SK-N-SH (cell line): Measurements from ENCODE around the gene SYNE2. TPM values are rescaled to one million over a fixed set of nuclear protein-coding genes. Genes with fewer than 3 reads are reported as not detected.
"Not testable (repeated sequence)": the region's sequence is repeated elsewhere in the genome, so short reads cannot be mapped to it uniquely, and the experiment has no call there.

Source experiments
- CTCF ChIA-PET: fragments of 300-600, 350-600 bp; formaldehyde crosslinking; extraction: SDS; loops from one replicate; lab custom pipeline; 2021; lab: Yijun Ruan, JAX
- POLR2A ChIA-PET: fragments of 350-600 bp; sonication (Branson Sonifier 250); formaldehyde crosslinking; extraction: SDS; loops from one replicate; lab custom pipeline; 2020; ENCODE audit warnings: antibody characterized with exemption, inconsistent platforms; lab: Yijun Ruan, JAX
- DNase-seq: peaks from one replicate; pipeline ENCODE4 v3.0.0; 2012
- H2AFZ ChIP-seq: fragments of 200-600 bp; sonication (generic); 2 replicates; pipeline ENCODE4 v1.8.1; 2016; ENCODE audit warnings: antibody characterized with exemption, mild to moderate bottlenecking, low read depth
- H3F3A ChIP-seq: fragments of 200-600 bp; sonication (generic); replicated peaks from 2 replicates; pipeline ENCODE3; 2016; ENCODE audit warnings: antibody characterized with exemption, mild to moderate bottlenecking; ENCODE audit not compliant: insufficient read depth
- H3K27ac ChIP-seq, 2 experiments: fragments of 200-500 bp in 1 of 2; fragments of 200-600 bp in 1 of 2; sonication (Bioruptor generic) in 1 of 2; sonication (generic), shearing (Covaris generic) in 1 of 2; 2 replicates each; pipeline versions ENCODE4 v1.5.1 to v1.6.1; 2014 to 2016; ENCODE audit warnings: low read depth in 2 of 2, inconsistent platforms in 1 of 2, low read length in 1 of 2, mild to moderate bottlenecking in 1 of 2, mixed read lengths in 1 of 2
- H3K27me3 ChIP-seq: fragments of 200-600 bp; sonication (generic), shearing (Covaris generic); 2 replicates; pipeline ENCODE4 v1.6.1; 2016; ENCODE audit warnings: mixed run types; ENCODE audit not compliant: insufficient read depth
- H3K36me3 ChIP-seq, 2 experiments: fragments of 200-500 bp in 1 of 2; fragments of 200-600 bp in 1 of 2; sonication (Bioruptor generic) in 1 of 2; sonication (generic) in 1 of 2; replicated peaks in 1 of 2; 2 replicates each; pipeline versions ENCODE3 to v1.5.1; 2014 to 2016; ENCODE audit warnings: low read length in 1 of 2, mild to moderate bottlenecking in 1 of 2; ENCODE audit not compliant: insufficient read depth in 2 of 2, control insufficient read depth in 1 of 2
- H3K4me1 ChIP-seq, 2 experiments: fragments of 200-500 bp in 1 of 2; fragments of 200-600 bp in 1 of 2; sonication (Bioruptor generic) in 1 of 2; sonication (generic), shearing (Covaris generic) in 1 of 2; 2 replicates each; pipeline versions ENCODE4 v1.5.1 to v1.6.1; 2014 to 2016; ENCODE audit warnings: low read depth in 1 of 2, low read length in 1 of 2, mixed run types in 1 of 2; ENCODE audit not compliant: insufficient read depth in 2 of 2, control insufficient read depth in 1 of 2
- H3K4me2 ChIP-seq: fragments of 200-600 bp; sonication (generic), shearing (Covaris generic); 2 replicates; pipeline ENCODE4 v1.6.1; 2017; ENCODE audit warnings: mixed run types
- H3K4me3 ChIP-seq, 2 experiments: fragments of 200-500 bp in 1 of 2; fragments of 200-600 bp in 1 of 2; sonication (Bioruptor generic) in 1 of 2; sonication (generic), shearing (Covaris generic) in 1 of 2; 2 replicates each; pipeline versions ENCODE4 v1.5.1 to v1.8.1; 2014 to 2016; ENCODE audit warnings: low read depth in 2 of 2, inconsistent platforms in 1 of 2, low read length in 1 of 2, mild to moderate bottlenecking in 1 of 2, mixed read lengths in 1 of 2, moderate library complexity in 1 of 2
- H3K79me2 ChIP-seq: fragments of 200-600 bp; sonication (generic); 2 replicates; pipeline ENCODE4 v1.8.1; 2017; ENCODE audit warnings: mild to moderate bottlenecking; ENCODE audit not compliant: insufficient read depth
- H3K9ac ChIP-seq: fragments of 200-600 bp; sonication (generic); 2 replicates; pipeline ENCODE4 v1.6.1; 2017; ENCODE audit warnings: mixed run types
- H3K9me2 ChIP-seq: fragments of 200-600 bp; sonication (generic); 2 replicates; pipeline ENCODE4 v1.6.1; 2017; ENCODE audit warnings: mixed run types
- H3K9me3 ChIP-seq: fragments of 200-600 bp; sonication (generic); 2 replicates; pipeline ENCODE4 v1.6.1; 2017; ENCODE audit warnings: mixed run types, mild to moderate bottlenecking, moderate library complexity
- H4K20me1 ChIP-seq: fragments of 200-600 bp; sonication (generic); 2 replicates; pipeline ENCODE4 v1.6.1; 2017; ENCODE audit warnings: mild to moderate bottlenecking, mixed run types; ENCODE audit not compliant: insufficient read depth
- NRF1 ChIP-seq: IDR thresholded peaks from 2 replicates; pipeline ENCODE4 v1.6.1; 2012; ENCODE audit warnings: low read depth, mild to moderate bottlenecking, low read length
- POLR2AphosphoS5 ChIP-seq: IDR thresholded peaks from 2 replicates; pipeline ENCODE4 v1.6.1; 2012; ENCODE audit warnings: low read depth, low read length
- RAD21 ChIP-seq: IDR thresholded peaks from 2 replicates; pipeline ENCODE4 v1.6.1; 2012; ENCODE audit warnings: mild to moderate bottlenecking, low read length
- YY1 ChIP-seq: IDR thresholded peaks from 2 replicates; pipeline ENCODE4 v1.4.0; 2012; ENCODE audit warnings: low read depth, mild to moderate bottlenecking
- WGBS: methylation state at CpG from one replicate; pipeline ENCODE4 v1.1.6; 2017; ENCODE audit warnings: low lambda C conversion rate; 5-methylcytosine and 5-hydroxymethylcytosine counted together
- polyA plus RNA-seq, 3 experiments: library from polyadenylated mRNA; depleted of rRNA; stranded (reverse); fragments of >200 nt; gene quantifications; 2 replicates each; pipeline ENCODE4 v1.2.3, GENCODE V29; 2012
- TF ChIP-seq, protein P1 (sequence below): IDR thresholded peaks from 2 replicates; pipeline ENCODE4 v1.4.0; 2012; ENCODE audit warnings: low read depth, borderline replicate concordance

SYNE2 gene
- polyA plus RNA-seq, 1 of the 3 experiments (the other 2 are of a cell fraction), result 7.1 TPM

- no peaks in the 10 kb centered on the region for H3F3A ChIP-seq
- POLR2A ChIA-PET, result no interaction called here
- TF ChIP-seq RAD21, result no peak
- TF ChIP-seq, protein P1, sequence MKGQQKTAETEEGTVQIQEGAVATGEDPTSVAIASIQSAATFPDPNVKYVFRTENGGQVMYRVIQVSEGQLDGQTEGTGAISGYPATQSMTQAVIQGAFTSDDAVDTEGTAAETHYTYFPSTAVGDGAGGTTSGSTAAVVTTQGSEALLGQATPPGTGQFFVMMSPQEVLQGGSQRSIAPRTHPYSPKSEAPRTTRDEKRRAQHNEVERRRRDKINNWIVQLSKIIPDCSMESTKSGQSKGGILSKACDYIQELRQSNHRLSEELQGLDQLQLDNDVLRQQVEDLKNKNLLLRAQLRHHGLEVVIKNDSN, result no peak
- no peak for TF ChIP-seq NRF1
- TF ChIP-seq, all 33 proteins: peak for 0
- Histone ChIP-seq H3K36me3 (peaks cover 0 to 6% of the 10 kb centered on the region in 2 experiments), H3K27ac (no peak overlapping the region), H3K9ac (no peak overlapping the region), H3K4me1 (no peaks in the 10 kb centered on the region), H3K79me2 (no peaks in the 10 kb centered on the region), H2AFZ (no peak overlapping the region), H3K4me2 (no peak overlapping the region), H3K4me3 (no peak overlapping the region), H4K20me1 (no peaks in the 10 kb centered on the region), H3K9me3 (no peaks in the 10 kb centered on the region), H3K9me2 (no peaks in the 10 kb centered on the region), H3K27me3 (no peaks in the 10 kb centered on the region)
- DNase-seq, result no peak
- CTCF ChIA-PET, result interaction anchor here (0.6 to 1.2 kb wide), 2 partner anchors 22 to 133 kb away, joined by 3 read pairs; no protein-coding TSS in a partner anchor
- 82% methylated on average over 3 of the region's 3 CpGs for WGBS
These were observed 326.0 kb downstream of the SYNE2 start for GRCh38 chr14:64178814-64179213.

DNA sequence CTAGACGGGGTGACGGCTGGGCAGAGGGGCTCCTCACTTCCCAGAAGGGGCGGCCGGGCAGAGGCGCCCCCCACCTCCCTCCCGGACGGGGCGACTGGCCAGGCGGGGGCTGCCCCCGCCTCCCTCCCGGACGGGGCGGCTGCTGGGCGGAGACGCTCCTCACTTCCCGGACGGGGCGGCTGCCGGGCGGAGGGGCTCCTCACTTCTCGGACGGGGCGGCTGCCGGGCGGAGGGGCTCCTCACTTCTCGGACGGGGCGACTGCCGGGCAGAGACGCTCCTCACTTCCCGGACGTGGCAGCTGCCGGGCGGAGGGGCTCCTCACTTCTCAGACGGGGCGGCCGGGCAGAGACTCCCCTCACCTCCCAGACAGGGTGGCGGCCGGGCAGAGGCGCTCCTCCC is 330.1 kb downstream of the SYNE2 start:
- H3F3A ChIP-seq, H3K79me2 ChIP-seq, POLR2A ChIA-PET, H3K27ac ChIP-seq, H3K27me3 ChIP-seq, CTCF ChIA-PET, H4K20me1 ChIP-seq, DNase-seq, H3K36me3 ChIP-seq, H3K4me2 ChIP-seq, H3K4me1 ChIP-seq, H3K9me2 ChIP-seq, H3K9me3 ChIP-seq, H3K4me3 ChIP-seq, H2AFZ ChIP-seq, H3K9ac ChIP-seq: not testable (repeated sequence)
- WGBS, result 96% methylated on average over 35 of the region's 40 CpGs

GRCh38 chr14:64184103-64184729 is 331.4 kb downstream of the SYNE2 start:
- H3K27ac ChIP-seq, result no peak overlapping the region
- H3K9me3 ChIP-seq, result no peaks in the 10 kb centered on the region
- H3K4me1 ChIP-seq, result no peaks in the 10 kb centered on the region; a peak in 1 of 4 replicates
- no peak overlapping the region for H2AFZ ChIP-seq
- DNase-seq, result no peak
- no peak for TF ChIP-seq YY1
- no peak for TF ChIP-seq POLR2AphosphoS5
- H3K9ac ChIP-seq, result no peak overlapping the region
- H3K36me3 ChIP-seq, result no peaks in the 10 kb centered on the region
- no peak overlapping the region for H3K4me2 ChIP-seq
- no peaks in the 10 kb centered on the region for H3K27me3 ChIP-seq
- no peaks in the 10 kb centered on the region for H4K20me1 ChIP-seq
- ChIA-PET CTCF (no interaction called here), POLR2A (no interaction called here)
- H3K4me3 ChIP-seq, result no peak overlapping the region
- no peaks in the 10 kb centered on the region for H3K9me2 ChIP-seq
- H3K79me2 ChIP-seq, result no peaks in the 10 kb centered on the region
- 95% methylated on average over 5 of the region's 7 CpGs for WGBS
- H3F3A ChIP-seq, result no peaks in the 10 kb centered on the region
